K562 (cell line): ENCODE data around the gene LTBP2. TPM values are rescaled to one million over a fixed set of nuclear protein-coding genes. Genes with fewer than 3 reads are reported as not detected.

ENCODE experiments used
- ATF7 ChIP-seq: fragments of 450-650 bp; IDR thresholded peaks from 2 replicates; pipeline ENCODE4 v1.7.1; 2014; ENCODE audit warnings: mild to moderate bottlenecking, moderate library complexity
- EP300 ChIP-seq: IDR thresholded peaks from 2 replicates; pipeline ENCODE4 v1.6.1; 2012; ENCODE audit warnings: low read length, improper control_type of control experiment
- ETV6 ChIP-seq, 3 experiments: fragments of 150-350 bp in 1 of 3; sonication (generic) in 1 of 3; formaldehyde crosslinking in 1 of 3; IDR thresholded peaks; 2 replicates each; pipeline versions ENCODE4 v1.6.1 to v1.8.0; 2014 to 2022; ENCODE audit warnings: borderline replicate concordance in 2 of 3, low read depth in 2 of 3, antibody characterized with exemption in 1 of 3, low read length in 1 of 3, mild to moderate bottlenecking in 1 of 3, missing genetic modification reagents in 1 of 3
- FOXJ3 ChIP-seq: sonication (generic); formaldehyde crosslinking; IDR thresholded peaks from 2 replicates; pipeline ENCODE4 v1.4.0; 2020; ENCODE audit warnings: mild to moderate bottlenecking, missing genetic modification reagents
- GTF2F1 ChIP-seq: IDR thresholded peaks from 2 replicates; pipeline ENCODE4 v1.6.1; 2011; ENCODE audit warnings: low read depth, low read length, improper control_type of control experiment
- HBP1 ChIP-seq: fragments of 450-650 bp; formaldehyde crosslinking; IDR thresholded peaks from 2 replicates; pipeline ENCODE4 v1.4.0; 2022; ENCODE audit warnings: missing genetic modification characterization
- JUN ChIP-seq, 2 experiments: sonication (generic) in 1 of 2; formaldehyde crosslinking in 1 of 2; IDR thresholded peaks; 2 replicates each; pipeline versions ENCODE4 v1.6.1 to v1.8.0; 2012 to 2022; ENCODE audit warnings: borderline replicate concordance in 2 of 2, mild to moderate bottlenecking in 2 of 2, improper control_type of control experiment in 1 of 2, low read depth in 1 of 2, low read length in 1 of 2, missing genetic modification reagents in 1 of 2
- KAT7 ChIP-seq: sonication (generic); formaldehyde crosslinking; IDR thresholded peaks from 2 replicates; pipeline ENCODE4 v1.8.0; 2022; ENCODE audit warnings: missing genetic modification reagents, mild to moderate bottlenecking, borderline replicate concordance
- MAFK ChIP-seq: IDR thresholded peaks from 2 replicates; pipeline ENCODE4 v1.6.1; 2011; ENCODE audit warnings: low read length, improper control_type of control experiment
- NBN ChIP-seq: fragments of 450-650 bp; IDR thresholded peaks from 2 replicates; pipeline ENCODE4 v1.6.1; 2016; ENCODE audit warnings: low read depth, mild to moderate bottlenecking
- NFIC ChIP-seq: fragments of 450-650 bp; IDR thresholded peaks from 2 replicates; pipeline ENCODE4 v1.6.1; 2017; ENCODE audit warnings: mild to moderate bottlenecking, inconsistent platforms
- PCBP2 ChIP-seq: fragments of 200-400 bp; formaldehyde crosslinking; IDR thresholded peaks from 2 replicates; pipeline ENCODE4 v1.6.1; 2018; ENCODE audit warnings: low read length, low read depth, mild to moderate bottlenecking, moderate library complexity; ENCODE audit not compliant: poor library complexity, severe bottlenecking
- PHF21A ChIP-seq: fragments of 450-650 bp; IDR thresholded peaks from 2 replicates; pipeline ENCODE4 v1.6.1; 2017; ENCODE audit warnings: low read depth, borderline replicate concordance
- POLR2AphosphoS2 ChIP-seq: IDR thresholded peaks from 2 replicates; pipeline ENCODE4 v1.6.1; 2012; ENCODE audit warnings: low read length, improper control_type of control experiment
- PURB ChIP-seq: sonication (generic); formaldehyde crosslinking; IDR thresholded peaks from 2 replicates; pipeline ENCODE4 v1.9.0; 2021; ENCODE audit warnings: low read depth, mild to moderate bottlenecking, missing genetic modification reagents
- TEAD4 ChIP-seq, 2 experiments: sonication (generic) in 1 of 2; formaldehyde crosslinking in 1 of 2; IDR thresholded peaks; 2 replicates each; pipeline versions ENCODE4 v1.6.1 to v1.8.0; 2012 to 2022; ENCODE audit warnings: borderline replicate concordance in 1 of 2, inconsistent platforms in 1 of 2, low read length in 1 of 2, mild to moderate bottlenecking in 1 of 2, missing genetic modification reagents in 1 of 2
- ZBTB26 ChIP-seq: fragments of 450-650 bp; formaldehyde crosslinking; IDR thresholded peaks from 2 replicates; pipeline ENCODE4 v1.4.0; 2022; ENCODE audit warnings: missing genetic modification characterization
- ZEB2 ChIP-seq: fragments of 450-650 bp; IDR thresholded peaks from 2 replicates; pipeline ENCODE4 v1.6.1; 2016
- ZNF143 ChIP-seq: sonication (generic); formaldehyde crosslinking; IDR thresholded peaks from 2 replicates; pipeline ENCODE4 v1.9.0; 2022; ENCODE audit warnings: mild to moderate bottlenecking, missing genetic modification reagents
- ZNF311 ChIP-seq: fragments of 250-450 bp; sonication (Bioruptor Pico); IDR thresholded peaks from 2 replicates; pipeline ENCODE4 v1.4.0; 2020; ENCODE audit warnings: mild to moderate bottlenecking, moderate library complexity
- ZNF384 ChIP-seq: IDR thresholded peaks from 2 replicates; pipeline ENCODE4 v1.6.1; 2012; ENCODE audit warnings: low read depth, low read length, improper control_type of control experiment
- ZNF444 ChIP-seq: fragments of 250-450 bp; sonication (Bioruptor Pico); IDR thresholded peaks from 2 replicates; pipeline ENCODE4 v1.4.0; 2020; ENCODE audit warnings: mild to moderate bottlenecking, moderate library complexity
- ZNF764 ChIP-seq: fragments of 250-450 bp; sonication (Bioruptor Pico); IDR thresholded peaks from 2 replicates; pipeline ENCODE4 v1.4.0; 2020; ENCODE audit warnings: low read depth, mild to moderate bottlenecking, moderate library complexity
- polyA plus RNA-seq, 8 experiments: library from polyadenylated mRNA; depleted of rRNA in 4 of 8; stranded (reverse) in 5 of 8; unstranded in 3 of 8; fragments of >200 nt; fragmentation: Nextera tagmentation in 2 of 8; fragmentation: Illumina TruSeq in 1 of 8; extraction: Ambion mirVana in 2 of 8; extraction: Trizol in 1 of 8; gene quantifications; 2 replicates each; pipeline versions ENCODE4 v1.2.1 to v1.2.3, GENCODE V29; 2011 to 2014; ENCODE audit warnings: inconsistent platforms in 1 of 8, missing spikeins in 1 of 8
- total RNA-seq, 7 experiments: library from RNA; depleted of rRNA in 6 of 7; stranded (reverse); fragments of >200 nt in 6 of 7; fragmentation: Illumina TruSeq in 2 of 7; extraction: Trizol in 2 of 7; gene quantifications; 2 replicates each; pipeline versions ENCODE4 v1.2.1 to v1.2.3, GENCODE V29; 2011 to 2021; ENCODE audit warnings: low replicate concordance in 1 of 7
- TF ChIP-seq, protein P1 (sequence below), 2 experiments: IDR thresholded peaks; 2 replicates each; pipeline ENCODE4 v1.6.1; 2012; ENCODE audit warnings: improper control_type of control experiment in 2 of 2, low read depth in 2 of 2, low read length in 2 of 2, borderline replicate concordance in 1 of 2

LTBP2 gene
- total and polyA plus RNA-seq, 9 of the 15 experiments (the other 6 are each of a cell fraction or from before 2014, with no cell fraction given) = under 0.01 to 0.18 (median 0.03) TPM; not detected in 3

GRCh38 chr14:74660167-74660566 lies 48.1 kb upstream of the LTBP2 start (continued):
- TF ChIP-seq ZBTB26 (CRISPR knock-in tag) = no peak
- no peak for TF ChIP-seq PCBP2
- no peak for TF ChIP-seq HBP1 (CRISPR knock-in tag)
- TF ChIP-seq ATF7 = no peak
- TF ChIP-seq KAT7 (CRISPR knock-in tag) = no peak
- TF ChIP-seq PHF21A = no peak
- 0 out of 2 replicates have a peak, but pooled peaks have one; percentile 53 for TF ChIP-seq JUN (IDR thresholded peaks at IDR 0.05; ENCODE audit: borderline replicate concordance, low read depth, low read length)
- no peak for TF ChIP-seq JUN (CRISPR knock-in tag; IDR thresholded peaks at IDR 0.05; ENCODE audit: borderline replicate concordance)
- no peak for TF ChIP-seq NBN
- peak; percentile 12; the same call in 1 of the 2 replicates for TF ChIP-seq EP300
- no peak for TF ChIP-seq ZNF444 (CRISPR knock-in tag)
- peak; percentile 70 for TF ChIP-seq NFIC
- no peak for TF ChIP-seq ZNF143 (CRISPR knock-in tag)
- TF ChIP-seq ETV6 (IDR thresholded peaks at IDR 0.05; ENCODE audit: borderline replicate concordance in 1 of 2, low read depth in 2 of 2, low read length in 1 of 2) = no peak
- TF ChIP-seq ETV6 (CRISPR knock-in tag; IDR thresholded peaks at IDR 0.05; ENCODE audit: borderline replicate concordance) = no peak
- no peak for TF ChIP-seq ZEB2
- no peak for TF ChIP-seq POLR2AphosphoS2
- no peak for TF ChIP-seq FOXJ3
- peak; percentile 22; the same call in 1 of the 2 replicates for TF ChIP-seq TEAD4 (IDR thresholded peaks at IDR 0.05; ENCODE audit: low read length)
- no peak for TF ChIP-seq TEAD4 (CRISPR knock-in tag; IDR thresholded peaks at IDR 0.05; ENCODE audit: borderline replicate concordance)
- no peak for TF ChIP-seq PURB (CRISPR knock-in tag)
- TF ChIP-seq ZNF311 = no peak
- TF ChIP-seq ZNF384 = peak; percentile 37
- no peak for TF ChIP-seq ZNF764
- TF ChIP-seq, protein P1, sequence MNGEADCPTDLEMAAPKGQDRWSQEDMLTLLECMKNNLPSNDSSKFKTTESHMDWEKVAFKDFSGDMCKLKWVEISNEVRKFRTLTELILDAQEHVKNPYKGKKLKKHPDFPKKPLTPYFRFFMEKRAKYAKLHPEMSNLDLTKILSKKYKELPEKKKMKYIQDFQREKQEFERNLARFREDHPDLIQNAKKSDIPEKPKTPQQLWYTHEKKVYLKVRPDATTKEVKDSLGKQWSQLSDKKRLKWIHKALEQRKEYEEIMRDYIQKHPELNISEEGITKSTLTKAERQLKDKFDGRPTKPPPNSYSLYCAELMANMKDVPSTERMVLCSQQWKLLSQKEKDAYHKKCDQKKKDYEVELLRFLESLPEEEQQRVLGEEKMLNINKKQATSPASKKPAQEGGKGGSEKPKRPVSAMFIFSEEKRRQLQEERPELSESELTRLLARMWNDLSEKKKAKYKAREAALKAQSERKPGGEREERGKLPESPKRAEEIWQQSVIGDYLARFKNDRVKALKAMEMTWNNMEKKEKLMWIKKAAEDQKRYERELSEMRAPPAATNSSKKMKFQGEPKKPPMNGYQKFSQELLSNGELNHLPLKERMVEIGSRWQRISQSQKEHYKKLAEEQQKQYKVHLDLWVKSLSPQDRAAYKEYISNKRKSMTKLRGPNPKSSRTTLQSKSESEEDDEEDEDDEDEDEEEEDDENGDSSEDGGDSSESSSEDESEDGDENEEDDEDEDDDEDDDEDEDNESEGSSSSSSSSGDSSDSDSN (IDR thresholded peaks at IDR 0.05; ENCODE audit: borderline replicate concordance in 1 of 2, low read depth in 2 of 2, low read length in 2 of 2) = no peak
- no peak for TF ChIP-seq MAFK
- no peak for TF ChIP-seq GTF2F1
